Activated B cell treated with CpG ODN at 0.5 μM for 24 hours (primary cell): ENCODE results near the gene SND1. TPM values are rescaled to one million over a fixed set of nuclear protein-coding genes. Genes with fewer than 3 reads are reported as not detected.

Experiments used
- ATAC-seq: fragments of 200-7000 bp; cut with Tn5 transposase; one replicate; pipeline ENCODE4 v1.10.0; 2021; ENCODE audit warnings: low read depth, mild to moderate bottlenecking, moderate library complexity
- CTCF ChIA-PET: fragments of 350-600 bp; sonication (Branson Sonifier 250); formaldehyde crosslinking; loops from one replicate; lab custom pipeline; 2021; ENCODE audit warnings: antibody characterized with exemption; lab: Charles Lee
- POLR2A ChIA-PET: fragments of 350-600 bp; sonication (Branson Sonifier 250); formaldehyde crosslinking; loops from one replicate; lab custom pipeline; 2021; ENCODE audit warnings: antibody characterized with exemption; lab: Charles Lee
- DNase-seq: peaks from one replicate; pipeline ENCODE4 v3.0.0; 2022
- H3K27ac Mint-ChIP-seq: one replicate; pipeline ENCODE4 v1.8.0; 2020; ENCODE audit warnings: mixed read lengths
- H3K27me3 Mint-ChIP-seq: one replicate; pipeline ENCODE4 v1.8.0; 2021; ENCODE audit warnings: mixed read lengths
- H3K36me3 Mint-ChIP-seq: one replicate; pipeline ENCODE4 v1.8.0; 2021; ENCODE audit warnings: low read depth, mixed read lengths
- H3K4me1 Mint-ChIP-seq: one replicate; pipeline ENCODE4 v1.8.0; 2021; ENCODE audit warnings: mixed read lengths
- H3K4me3 Mint-ChIP-seq: one replicate; pipeline ENCODE4 v1.8.0; 2020; ENCODE audit warnings: mild to moderate bottlenecking, mixed read lengths
- H3K9me3 Mint-ChIP-seq: one replicate; pipeline ENCODE4 v1.8.0; 2020; ENCODE audit warnings: mixed read lengths
- CTCF ChIP-seq: fragments of 200-600 bp; IDR thresholded peaks from one replicate; pipeline ENCODE4 v1.8.0; 2022; ENCODE audit warnings: antibody characterized with exemption, mild to moderate bottlenecking
- intact Hi-C: fragments of 100-400 bp; cut with micrococcal nuclease; formaldehyde crosslinking; loops from one replicate; pipeline ENCODE4 v1.15.1; 2024
- total RNA-seq: library from RNA; stranded (reverse); gene quantifications from 2 replicates; pipeline ENCODE4 v1.2.3, GENCODE V29; 2022

Gene SND1
- total RNA-seq, 1 donor from 2014 or later, result 215 TPM

- H3K9me3 Mint-ChIP-seq, result no peaks in the 10 kb centered on the region
- intact Hi-C loops, result no loop called here
- ATAC-seq (no peak), DNase-seq (no peak)
- TF ChIP-seq CTCF, result no peak
- CTCF ChIA-PET, result interaction anchor here (0.5 kb wide), 1 partner anchor 22 kb away, joined by 3 read pairs; no protein-coding TSS in a partner anchor
- POLR2A ChIA-PET, result no interaction called here
- no peak overlapping the region for H3K27ac Mint-ChIP-seq
- no peak overlapping the region for H3K4me3 Mint-ChIP-seq
- no peaks in the 10 kb centered on the region for H3K36me3 Mint-ChIP-seq
- peaks cover 5% of the 10 kb centered on the region for H3K27me3 Mint-ChIP-seq
- peaks cover 13% of the 10 kb centered on the region for H3K4me1 Mint-ChIP-seq
Measured at GRCh38 chr7:128123291-128124037, 471.5 kb downstream of the SND1 start.

GRCh38 chr7:128124786-128125185 lies 472.8 kb downstream of the SND1 start:
- ChIA-PET POLR2A (no interaction called here), CTCF (interaction anchor here (1.6 kb wide), 1 partner anchor 11 kb away, joined by 6 read pairs; no protein-coding TSS in a partner anchor)
- H3K4me1 Mint-ChIP-seq, result peaks cover 8% of the 10 kb centered on the region
- intact Hi-C loops, result no loop called here
- H3K36me3 Mint-ChIP-seq, result no peaks in the 10 kb centered on the region
- ATAC-seq (no peak), DNase-seq (no peak)
- no peak overlapping the region for H3K4me3 Mint-ChIP-seq
- TF ChIP-seq CTCF, result no peak
- H3K27ac Mint-ChIP-seq, result no peak overlapping the region
- no peaks in the 10 kb centered on the region for H3K9me3 Mint-ChIP-seq
- H3K27me3 Mint-ChIP-seq, result peaks cover 5% of the 10 kb centered on the region

GRCh38 chr7:128125816-128126215 lies 473.8 kb downstream of the SND1 start:
- ATAC-seq, result no peak
- no peak for DNase-seq
- Mint-ChIP-seq H3K27ac (no peak overlapping the region), H3K4me1 (peaks cover 8% of the 10 kb centered on the region), H3K9me3 (no peaks in the 10 kb centered on the region), H3K36me3 (no peaks in the 10 kb centered on the region), H3K27me3 (peaks cover 5% of the 10 kb centered on the region), H3K4me3 (no peak overlapping the region)
- intact Hi-C loops, result no loop called here
- TF ChIP-seq CTCF, result no peak
- ChIA-PET CTCF (interaction anchor here (1.6 kb wide), 1 partner anchor 10 kb away, joined by 6 read pairs; no protein-coding TSS in a partner anchor), POLR2A (no interaction called here)

GRCh38 chr7:128128401-128128800 lies 476.4 kb downstream of the SND1 start:
- CTCF ChIA-PET, result interaction anchor here (1.6 kb wide), 1 partner anchor 81 kb away, joined by 5 read pairs; no protein-coding TSS in a partner anchor
- DNase-seq (no peak), ATAC-seq (no peak)
- no peak overlapping the region for H3K27ac Mint-ChIP-seq
- H3K4me3 Mint-ChIP-seq, result no peak overlapping the region
- intact Hi-C loops, result no loop called here
- H3K9me3 Mint-ChIP-seq, result no peaks in the 10 kb centered on the region
- no peak for TF ChIP-seq CTCF
- no peaks in the 10 kb centered on the region for H3K36me3 Mint-ChIP-seq
- POLR2A ChIA-PET, result no interaction called here
- H3K4me1 Mint-ChIP-seq, result peaks cover 8% of the 10 kb centered on the region
- H3K27me3 Mint-ChIP-seq, result peaks cover 7% of the 10 kb centered on the region

- H3K27ac Mint-ChIP-seq, result no peak overlapping the region
- peaks cover 14% of the 10 kb centered on the region for H3K27me3 Mint-ChIP-seq
- H3K36me3 Mint-ChIP-seq, result no peaks in the 10 kb centered on the region
Measured at GRCh38 chr7:128129224-128129864, 477.4 kb downstream of the SND1 start.

More at GRCh38 chr7:128129224-128129864, 477.4 kb downstream of the SND1 start:
- TF ChIP-seq CTCF, result no peak
- no peak overlapping the region for H3K4me3 Mint-ChIP-seq
- ChIA-PET CTCF (interaction anchor here (0.6 to 1.6 kb wide), 2 partner anchors 14 to 80 kb away, joined by 3 to 5 read pairs; no protein-coding TSS in a partner anchor), POLR2A (no interaction called here)
- H3K4me1 Mint-ChIP-seq, result peaks cover 14% of the 10 kb centered on the region
- intact Hi-C loops, result no loop called here
- no peaks in the 10 kb centered on the region for H3K9me3 Mint-ChIP-seq
- DNase-seq (no peak), ATAC-seq (peak; percentile 37)
